ENCODE measurements around the gene TCF21.
"Not testable (repeated sequence)": the region's sequence is repeated elsewhere in the genome, so short reads cannot be mapped to it uniquely, and the experiment has no call there.

TCF21 gene

GRCh38 chr6:133936352-133936751, 47.4 kb downstream of the TCF21 start:
- not testable (repeated sequence) for DNase-seq

- no peak for DNase-seq
Measured at GRCh38 chr6:133937909-133938308, 49.0 kb downstream of the TCF21 start.

- no peak for DNase-seq
Measured at GRCh38 chr6:133938533-133938932, 49.6 kb downstream of the TCF21 start.

GRCh38 chr6:133939778-133940667, 51.1 kb downstream of the TCF21 start:
- no peak for DNase-seq
